Common myeloid progenitor, CD34-positive (primary cell): ENCODE data around the gene LGR4.

Source experiments
- CTCF ChIA-PET: fragments of 350-600 bp; sonication (Branson Sonifier 250); formaldehyde crosslinking; loops from one replicate; lab custom pipeline; 2021; ENCODE audit warnings: antibody characterized with exemption; lab: Charles Lee
- POLR2A ChIA-PET: fragments of 350-600 bp; sonication (Branson Sonifier 250); formaldehyde crosslinking; loops from one replicate; lab custom pipeline; 2021; ENCODE audit warnings: antibody characterized with exemption; lab: Charles Lee
- DNase-seq, 3 donors: peaks; one replicate each; pipeline versions ENCODE4 v3.0.0 to v3.0.0-alpha.2; 2013
- H3K27ac ChIP-seq, 2 experiments: 1 replicate in 1 of 2; 2 replicates in 1 of 2; pipeline ENCODE4 v1.7.0; 2013; ENCODE audit warnings: inconsistent platforms in 2 of 2, low read length in 2 of 2, mild to moderate bottlenecking in 2 of 2, low read depth in 1 of 2, moderate library complexity in 1 of 2; ENCODE audit not compliant: severe bottlenecking in 2 of 2, insufficient read depth in 1 of 2, poor library complexity in 1 of 2
- H3K27me3 ChIP-seq, 5 experiments: replicated peaks in 2 of 5; 1 replicate in 3 of 5; 2 replicates in 2 of 5; pipeline versions ENCODE4 v1.6.1 to v1.7.0; 2013; ENCODE audit warnings: low read length in 4 of 5, mild to moderate bottlenecking in 2 of 5, moderate library complexity in 2 of 5, inconsistent platforms in 1 of 5; ENCODE audit not compliant: insufficient read depth in 5 of 5, control insufficient read depth in 4 of 5
- H3K36me3 ChIP-seq, 4 experiments: 1 replicate in 2 of 4; 2 replicates in 2 of 4; pipeline versions ENCODE4 v1.6.1 to v1.7.0; 2013; ENCODE audit warnings: low read length in 3 of 4, control low read depth in 1 of 4, mild to moderate bottlenecking in 1 of 4; ENCODE audit not compliant: control insufficient read depth in 4 of 4, insufficient read depth in 4 of 4
- H3K4me1 ChIP-seq, 4 experiments: 1 replicate in 3 of 4; 2 replicates in 1 of 4; pipeline versions ENCODE4 v1.6.1 to v1.7.1; 2013; ENCODE audit warnings: low read length in 3 of 4, mild to moderate bottlenecking in 3 of 4, control low read depth in 1 of 4, inconsistent platforms in 1 of 4, moderate library complexity in 1 of 4; ENCODE audit not compliant: control insufficient read depth in 4 of 4, insufficient read depth in 4 of 4; ENCODE audit errors: control extremely low read depth in 1 of 4
- H3K4me3 ChIP-seq, 7 experiments: 1 replicate in 4 of 7; 2 replicates in 3 of 7; pipeline versions ENCODE4 v1.5.1 to v1.7.0; 2013; ENCODE audit warnings: mild to moderate bottlenecking in 7 of 7, low read length in 6 of 7, moderate library complexity in 6 of 7, inconsistent platforms in 2 of 7, low read depth in 2 of 7, control low read depth in 1 of 7; ENCODE audit not compliant: insufficient read depth in 4 of 7, control insufficient read depth in 1 of 7; ENCODE audit errors: extremely low read depth in 1 of 7
- H3K9me3 ChIP-seq, 5 experiments: 1 replicate in 4 of 5; 2 replicates in 1 of 5; pipeline versions ENCODE4 v1.6.1 to v1.7.1; 2013; ENCODE audit warnings: low read length in 4 of 5, mild to moderate bottlenecking in 2 of 5, inconsistent platforms in 1 of 5, low read depth in 1 of 5, moderate library complexity in 1 of 5; ENCODE audit not compliant: control insufficient read depth in 4 of 5, insufficient read depth in 2 of 5; ENCODE audit errors: control extremely low read depth in 1 of 5
- WGBS: methylation state at CpG from one replicate; pipeline ENCODE4 v1.1.5; 2013; ENCODE audit not compliant: insufficient coverage; 5-methylcytosine and 5-hydroxymethylcytosine counted together

LGR4 gene

DNA sequence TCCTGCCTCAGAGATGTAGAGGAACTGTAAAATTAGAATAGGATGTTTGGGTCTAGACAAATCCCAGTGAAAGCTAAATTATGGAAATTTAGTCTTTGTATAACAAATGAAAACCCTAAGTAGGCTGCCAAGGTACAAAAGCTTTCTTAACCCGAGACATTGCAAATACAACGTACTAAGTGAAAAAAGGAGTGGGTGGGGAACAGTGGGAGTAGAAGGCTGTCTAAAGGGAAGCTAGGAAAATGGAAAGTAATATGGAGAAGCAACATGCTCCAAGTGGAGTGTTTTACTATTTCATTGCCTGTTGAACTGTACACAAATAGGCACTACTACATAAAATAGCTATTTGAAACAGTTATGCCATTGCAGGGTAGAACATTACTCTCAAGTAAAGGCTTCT is 40.8 kb upstream of the LGR4 start:
- 100% methylated on average over 2 of the region's 2 CpGs for WGBS
- DNase-seq, result no peak
- H3K4me3 ChIP-seq, result no peak overlapping the region
- H3K36me3 ChIP-seq, result no peaks in the 10 kb centered on the region
- H3K27ac ChIP-seq, result no peak overlapping the region
- H3K4me1 ChIP-seq, result no peaks in the 10 kb centered on the region
- H3K27me3 ChIP-seq, result no peaks in the 10 kb centered on the region
- ChIA-PET CTCF (interaction anchor here (1.3 kb wide), 1 partner anchor 9 kb away, joined by 4 read pairs; no protein-coding TSS in a partner anchor), POLR2A (no interaction called here)
- H3K9me3 ChIP-seq, result peaks cover 0 to 6% (median 0%) of the 10 kb centered on the region in 5 experiments

DNA sequence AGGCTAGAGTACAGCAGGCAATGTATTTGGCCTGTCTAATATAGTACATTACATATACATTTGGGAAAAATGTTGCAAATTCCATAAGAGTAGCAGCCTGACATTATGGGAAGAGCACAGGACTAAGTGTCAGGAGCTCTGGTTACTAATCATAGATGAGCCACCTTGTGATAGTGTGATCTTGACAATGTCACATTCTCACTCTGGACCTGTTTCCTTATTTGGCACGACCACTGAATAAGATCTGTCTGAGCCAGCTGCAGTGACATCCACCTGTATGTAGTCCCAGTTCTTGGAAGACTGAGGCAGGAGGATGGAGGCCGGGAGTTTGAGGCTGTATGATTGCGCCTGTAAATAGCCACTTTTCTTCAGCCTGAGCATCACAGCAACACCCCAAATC is 39.6 kb upstream of the LGR4 start:
- POLR2A ChIA-PET, result no interaction called here

GRCh38 chr11:27509908-27510307 is 37.3 kb upstream of the LGR4 start:
- ChIA-PET POLR2A (no interaction called here), CTCF (interaction anchor here (1.0 to 1.3 kb wide), 2 partner anchors 9 to 13 kb away, joined by 3 to 4 read pairs; no protein-coding TSS in a partner anchor)
- Histone ChIP-seq H3K27me3 (no peaks in the 10 kb centered on the region), H3K4me3 (no peak overlapping the region), H3K27ac (no peak overlapping the region), H3K4me1 (peaks cover 8 to 22% (median 14%) of the 10 kb centered on the region in 4 experiments), H3K9me3 (peaks cover 0 to 3% (median 0%) of the 10 kb centered on the region in 5 experiments), H3K36me3 (no peaks in the 10 kb centered on the region)
- no peak for DNase-seq
- WGBS, result 100% methylated on average over 1 of the region's 4 CpGs

More for the DNA sequence above, 39.6 kb upstream of the LGR4 start:
- peaks cover 0 to 6% (median 3%) of the 10 kb centered on the region in 4 experiments for H3K4me1 ChIP-seq
- 100% methylated on average over 1 of the region's 3 CpGs for WGBS
- no peaks in the 10 kb centered on the region for H3K36me3 ChIP-seq
- H3K27me3 ChIP-seq, result no peaks in the 10 kb centered on the region
- CTCF ChIA-PET, result interaction anchor here (1.3 kb wide), 1 partner anchor 10 kb away, joined by 4 read pairs; no protein-coding TSS in a partner anchor
- H3K4me3 ChIP-seq, result no peak overlapping the region
- no peak for DNase-seq
- no peak overlapping the region for H3K27ac ChIP-seq
- peaks cover 0 to 6% (median 0%) of the 10 kb centered on the region in 5 experiments for H3K9me3 ChIP-seq

GRCh38 chr11:27507557-27508322 is 35.1 kb upstream of the LGR4 start:
- ChIA-PET POLR2A (no interaction called here), CTCF (interaction anchor here (0.8 kb wide), 1 partner anchor 319 kb away, joined by 3 read pairs; no protein-coding TSS in a partner anchor)
- H3K9me3 ChIP-seq, result no peaks in the 10 kb centered on the region
- 100% methylated on average over 2 of the region's 4 CpGs for WGBS
- H3K4me3 ChIP-seq, result peak overlapping the region in 5 of 7 experiments; percentile 82 to 100 (median 97)
- DNase-seq, result no peak
- peak overlapping the region in 1 of 2 experiments; percentile 97 for H3K27ac ChIP-seq
- no peaks in the 10 kb centered on the region for H3K36me3 ChIP-seq
- H3K27me3 ChIP-seq, result no peaks in the 10 kb centered on the region
- peaks cover 8 to 25% (median 15%) of the 10 kb centered on the region in 4 experiments for H3K4me1 ChIP-seq

DNA sequence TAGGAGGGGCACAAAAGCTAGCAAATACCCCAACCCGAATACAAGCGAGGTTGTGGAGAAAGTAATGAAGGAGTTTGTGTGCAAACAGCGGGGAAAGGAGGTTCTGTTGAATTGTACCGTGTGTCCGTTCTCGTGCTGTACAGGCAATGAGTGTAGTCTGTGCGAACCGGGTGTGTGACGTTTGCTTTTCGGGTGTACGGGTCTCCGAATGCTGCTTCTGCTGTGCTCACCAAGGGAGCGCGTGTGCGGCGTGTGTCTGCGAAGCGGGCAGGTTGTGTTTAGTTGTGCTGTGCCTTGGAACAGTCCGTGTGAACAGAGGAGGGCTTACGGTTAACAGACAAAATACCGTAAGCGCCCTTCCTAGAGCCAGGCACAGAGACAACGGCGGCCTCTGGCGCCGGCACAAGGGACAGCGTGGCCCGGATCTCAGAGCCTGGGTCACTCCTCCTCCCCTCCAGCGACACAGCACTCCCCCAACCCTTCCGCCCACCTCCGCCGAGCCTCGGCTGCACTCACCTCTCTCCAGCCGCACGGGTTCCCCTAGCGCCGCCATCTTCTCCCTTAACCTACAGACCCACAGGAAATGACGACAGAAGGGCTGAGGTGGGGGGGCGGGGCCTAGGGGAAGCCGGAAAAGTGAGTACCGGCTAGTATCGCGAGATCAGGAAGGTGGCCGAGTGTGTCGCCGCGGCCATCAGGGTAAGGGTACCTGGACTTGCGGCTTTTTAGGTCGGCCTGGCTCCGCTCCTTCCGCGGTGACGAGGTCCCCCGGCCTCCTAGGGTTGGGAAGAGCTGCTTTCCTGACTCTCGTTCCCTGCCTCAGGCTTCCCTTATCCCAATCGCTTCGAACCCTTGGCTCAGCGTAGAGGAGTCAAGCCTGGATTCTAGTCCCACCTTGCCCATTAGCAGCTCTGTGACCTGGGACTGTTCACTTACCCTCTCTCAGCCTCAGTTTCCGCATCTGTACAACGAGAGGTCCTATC is 33.9 kb upstream of the LGR4 start, which contains the start of gene LIN7C:
TSS of gene LIN7C (minus strand) at position 570 of the 983 bp plus-strand sequence. CDS start at position 553, 17 bp downstream.
- H3K9me3 ChIP-seq, result no peaks in the 10 kb centered on the region
- ChIA-PET POLR2A (interaction anchor here (0.6 kb wide), 1 partner anchor 8 kb away, joined by 3 read pairs; no protein-coding TSS in a partner anchor), CTCF (interaction anchor here (2.0 to 11.5 kb wide), 2 partner anchors 10 to 22 kb away, joined by 11 to 124 read pairs; no protein-coding TSS in a partner anchor)
- peaks cover 8 to 25% (median 15%) of the 10 kb centered on the region in 4 experiments for H3K4me1 ChIP-seq
- under 1% methylated on average over 54 of the region's 60 CpGs for WGBS
- peak; percentile 98 for DNase-seq
- H3K27ac ChIP-seq, result peak within 1 kb of the TSS; percentile 89 to 97
- peak within 1 kb of the TSS; percentile 82 to 100 (median 97) for H3K4me3 ChIP-seq
- no peaks in the 10 kb centered on the region for H3K27me3 ChIP-seq
- H3K36me3 ChIP-seq, result no peaks in the 10 kb centered on the region

DNA sequence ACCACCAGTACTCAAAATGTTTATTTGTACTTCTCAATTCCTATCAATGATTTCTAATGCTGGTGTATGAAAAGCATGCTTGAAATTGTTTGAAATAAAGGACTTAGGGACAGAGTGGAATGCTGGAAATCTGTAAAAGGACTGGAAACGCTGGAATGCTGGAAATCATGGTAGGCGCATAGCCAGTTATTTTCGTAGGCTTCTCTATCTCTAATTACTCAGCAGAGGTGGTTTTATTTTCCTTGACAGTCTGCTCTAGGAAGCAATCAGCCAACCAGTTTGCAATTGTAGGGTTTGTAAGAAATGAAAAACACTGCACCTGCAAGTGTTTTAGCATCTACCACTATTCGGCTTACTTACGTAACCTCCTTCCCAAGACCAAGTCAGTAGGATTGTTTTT is 33.2 kb upstream of the LGR4 start:
- DNase-seq, result no peak
- ChIA-PET POLR2A (no interaction called here), CTCF (interaction anchor here (2.0 to 11.5 kb wide), 2 partner anchors 9 to 21 kb away, joined by 11 to 124 read pairs; no protein-coding TSS in a partner anchor)
- Histone ChIP-seq H3K27ac (peak overlapping the region; percentile 89 to 97), H3K36me3 (peaks cover 0 to 4% (median 2%) of the 10 kb centered on the region in 4 experiments), H3K4me3 (peak overlapping the region; percentile 82 to 100 (median 97)), H3K4me1 (peaks cover 8 to 25% (median 15%) of the 10 kb centered on the region in 4 experiments), H3K27me3 (no peaks in the 10 kb centered on the region), H3K9me3 (no peaks in the 10 kb centered on the region)
- 0% methylated on average over 2 of the region's 5 CpGs for WGBS
